Right forelimb (tissue), 1 donor: ENCODE results near the gene PRUNE2.

Experiments
- DNase-seq: peaks from one replicate; pipeline ENCODE4 v3.0.0-alpha.2; 2018

Gene PRUNE2

GRCh38 chr9:76651119-76651705 is 254.7 kb downstream of the PRUNE2 start:
- no peak for DNase-seq

- DNase-seq = no peak
These were observed 255.2 kb downstream of the PRUNE2 start for GRCh38 chr9:76650692-76651091.

GRCh38 chr9:76649894-76650293 is 256.0 kb downstream of the PRUNE2 start:
- DNase-seq = no peak

- no peak for DNase-seq
These were observed 259.7 kb downstream of the PRUNE2 start for GRCh38 chr9:76646249-76646648.

DNA sequence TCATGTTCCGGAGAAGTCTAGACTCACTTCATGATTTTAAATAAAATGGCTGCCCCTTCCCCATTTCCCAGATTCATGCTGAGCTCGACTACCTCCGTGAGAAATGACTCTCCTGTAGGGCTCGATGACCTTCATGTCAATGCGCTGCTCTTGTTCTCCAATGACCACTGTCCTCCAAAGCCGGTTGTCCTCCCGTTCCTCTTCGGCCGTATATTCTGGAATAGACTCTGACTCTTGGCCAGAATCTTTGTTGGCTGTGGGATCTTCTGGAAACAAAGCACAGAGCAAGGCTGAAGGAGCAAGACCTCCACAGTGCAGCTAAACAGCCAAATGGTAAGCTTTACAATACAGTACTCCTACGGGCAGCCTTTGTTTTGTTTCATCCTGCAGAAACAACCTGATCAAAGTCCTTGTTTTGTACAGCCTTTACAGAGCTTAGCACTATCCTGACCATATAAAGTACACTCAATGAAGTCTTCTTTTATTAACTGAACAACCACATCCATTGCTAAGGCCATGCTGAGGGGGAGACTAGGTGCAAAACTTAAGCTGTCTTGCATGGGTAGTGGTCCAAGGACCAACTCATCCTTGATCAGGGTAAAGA is 261.2 kb downstream of the PRUNE2 start:
- DNase-seq = no peak

- DNase-seq = no peak
These were observed 261.7 kb downstream of the PRUNE2 start for GRCh38 chr9:76644171-76644570.

DNA sequence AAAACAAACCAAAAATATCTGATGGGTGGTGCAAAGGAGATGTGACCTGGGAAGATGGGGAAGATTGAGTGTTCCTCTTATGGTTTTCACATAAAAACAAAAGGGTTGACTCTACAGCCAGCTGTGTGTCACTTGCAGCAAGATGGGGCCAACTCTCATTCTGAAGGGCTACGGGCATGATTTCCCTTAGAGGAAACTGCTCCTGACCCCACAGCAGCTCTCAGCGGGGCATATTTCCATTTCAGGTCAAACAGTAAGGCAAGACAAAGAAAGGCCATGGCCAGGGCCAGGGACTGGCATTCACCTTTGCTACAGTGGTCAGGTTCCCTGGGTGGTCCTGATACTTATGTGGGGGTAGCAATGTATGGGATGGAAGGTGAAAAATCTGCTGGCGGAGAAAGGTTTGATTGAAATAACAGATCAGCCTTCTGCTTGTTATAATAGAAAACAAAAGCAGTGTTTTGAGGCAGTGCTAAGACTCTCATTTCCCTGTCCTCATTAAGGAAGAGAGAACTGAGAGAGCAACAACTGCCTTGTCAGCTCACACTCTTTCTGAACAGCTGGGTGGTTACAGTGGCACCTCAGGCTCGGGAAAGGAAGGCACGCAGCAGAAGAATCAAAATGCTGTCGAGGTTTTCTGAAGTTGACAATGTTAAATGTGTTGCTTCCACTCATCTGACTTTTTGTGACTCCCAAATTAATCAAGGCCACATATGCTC is 262.4 kb downstream of the PRUNE2 start:
- DNase-seq = no peak

DNA sequence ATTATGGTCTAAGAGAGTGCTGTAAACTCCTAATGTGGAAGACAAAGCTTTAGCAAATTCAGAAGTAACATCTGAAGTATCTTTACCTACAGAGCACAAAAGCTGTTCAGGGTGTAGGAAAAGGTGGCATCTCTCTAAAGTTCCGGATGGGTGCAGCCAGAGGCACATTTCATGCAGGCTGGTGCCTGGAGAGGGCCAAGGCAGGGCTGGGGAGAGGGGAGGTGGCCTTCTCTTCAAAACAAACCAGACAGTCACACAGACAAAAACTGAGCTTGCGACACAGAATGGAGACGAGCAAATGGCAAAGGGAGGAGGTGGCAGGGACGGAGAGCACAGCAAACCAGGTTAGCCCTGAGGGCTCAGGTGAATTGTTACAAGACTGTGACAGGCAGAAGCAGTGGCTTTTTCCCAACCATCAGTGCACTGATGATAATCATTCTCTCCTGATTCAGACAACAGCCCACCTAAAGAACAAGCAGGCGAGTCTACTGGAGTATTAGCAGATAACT is 263.2 kb downstream of the PRUNE2 start:
- DNase-seq = no peak

DNA sequence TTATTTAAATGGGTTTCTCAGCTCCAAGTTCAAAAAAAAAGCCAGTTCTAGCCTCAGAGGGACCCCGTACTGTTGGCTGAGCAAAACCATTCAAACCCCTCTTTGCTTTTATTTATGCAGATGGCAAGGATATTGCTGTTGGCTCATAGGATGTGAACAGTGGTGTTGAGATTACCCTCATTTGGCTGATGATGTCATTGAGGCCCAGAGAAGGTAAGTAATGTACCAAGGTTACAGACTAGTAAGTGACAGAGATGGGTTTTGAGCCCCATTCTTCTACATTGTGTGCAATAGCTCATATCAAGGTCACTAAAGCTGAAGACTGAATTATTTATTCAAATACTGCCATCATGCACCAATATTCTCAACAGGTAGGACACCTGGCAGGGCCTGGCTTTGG is 263.8 kb downstream of the PRUNE2 start:
- DNase-seq = no peak

DNA sequence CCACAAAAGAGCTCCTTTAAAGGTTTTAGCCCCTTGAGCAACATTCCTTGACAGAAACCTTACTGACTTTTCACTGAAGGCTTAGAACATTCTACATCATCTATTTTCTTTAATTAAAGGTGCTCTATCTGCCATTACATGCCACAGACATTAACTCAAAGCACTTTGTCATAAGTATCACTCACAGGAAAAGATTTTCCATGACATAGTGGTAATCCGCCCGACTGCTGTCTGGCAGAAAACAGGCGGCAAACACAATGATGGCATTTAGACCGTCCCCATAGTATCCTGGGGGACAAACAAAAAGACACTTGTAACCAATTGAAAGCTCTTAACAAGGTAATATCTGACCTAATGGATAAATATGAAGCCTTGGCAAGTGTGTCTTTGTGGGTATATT is 267.9 kb downstream of the PRUNE2 start:
- DNase-seq = no peak

GRCh38 chr9:76637416-76637815 is 268.5 kb downstream of the PRUNE2 start:
- DNase-seq = no peak

- DNase-seq = no peak
These were observed 271.4 kb downstream of the PRUNE2 start for GRCh38 chr9:76634356-76635054.

DNA sequence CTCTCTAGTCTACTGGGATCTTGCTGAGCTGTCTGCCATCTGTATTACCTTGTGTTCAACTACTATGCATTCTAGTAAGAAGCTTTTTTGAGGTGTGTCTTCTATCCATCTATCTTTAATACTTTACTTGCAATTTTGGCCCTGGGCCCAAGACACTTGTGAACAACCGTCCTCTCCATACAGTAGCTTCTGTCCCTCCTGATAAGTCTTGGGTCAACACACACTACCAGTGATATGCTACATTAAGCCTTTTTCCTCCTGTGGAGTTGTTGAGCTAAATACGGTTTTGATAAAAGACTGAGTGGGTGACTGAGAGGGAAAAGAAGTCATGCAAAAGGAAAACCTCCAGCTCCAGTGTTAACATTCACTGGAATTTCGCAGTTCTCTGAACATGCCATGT is 275.0 kb downstream of the PRUNE2 start:
- DNase-seq = no peak

DNA sequence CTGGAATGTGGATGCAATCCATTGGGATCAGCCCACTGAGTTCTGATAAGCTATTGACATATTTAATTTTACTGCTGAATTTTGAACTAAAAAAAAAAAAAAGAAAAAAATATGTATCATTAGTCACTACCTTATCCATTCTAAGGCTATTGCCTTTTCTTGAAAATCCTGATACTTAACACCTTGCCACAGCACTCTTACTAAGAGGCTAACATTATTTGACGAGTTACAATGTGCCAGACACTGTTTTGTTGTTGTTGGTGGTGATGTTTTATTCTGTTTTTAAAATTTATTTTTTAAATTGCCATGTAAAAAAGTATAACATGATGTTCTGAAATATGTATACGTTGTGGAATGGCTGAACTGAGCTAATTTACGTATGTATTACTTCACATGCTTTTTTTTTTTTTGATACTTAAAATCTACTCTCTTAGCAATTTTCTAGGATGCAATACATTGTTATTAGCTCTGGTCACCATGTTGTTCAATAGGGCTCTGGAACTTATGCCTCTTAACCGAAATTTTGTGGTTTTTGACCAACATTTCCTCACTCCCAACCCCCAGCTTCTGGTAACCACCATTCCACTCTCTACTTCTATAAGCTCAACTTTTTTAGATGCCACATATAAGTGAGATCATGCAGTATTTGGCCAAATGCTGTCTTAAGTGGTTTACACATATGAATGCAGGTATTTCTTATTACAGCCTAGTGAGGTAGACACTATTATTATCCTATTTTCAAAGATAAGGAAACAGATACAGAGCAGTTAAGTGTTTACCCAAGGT is 276.5 kb downstream of the PRUNE2 start:
- DNase-seq = no peak

GRCh38 chr9:76628155-76628554 is 277.8 kb downstream of the PRUNE2 start:
- no peak for DNase-seq

- no peak for DNase-seq
These were observed 278.9 kb downstream of the PRUNE2 start for GRCh38 chr9:76626980-76627379.

- no peak for DNase-seq
These were observed 279.8 kb downstream of the PRUNE2 start for GRCh38 chr9:76626141-76626540.

DNA sequence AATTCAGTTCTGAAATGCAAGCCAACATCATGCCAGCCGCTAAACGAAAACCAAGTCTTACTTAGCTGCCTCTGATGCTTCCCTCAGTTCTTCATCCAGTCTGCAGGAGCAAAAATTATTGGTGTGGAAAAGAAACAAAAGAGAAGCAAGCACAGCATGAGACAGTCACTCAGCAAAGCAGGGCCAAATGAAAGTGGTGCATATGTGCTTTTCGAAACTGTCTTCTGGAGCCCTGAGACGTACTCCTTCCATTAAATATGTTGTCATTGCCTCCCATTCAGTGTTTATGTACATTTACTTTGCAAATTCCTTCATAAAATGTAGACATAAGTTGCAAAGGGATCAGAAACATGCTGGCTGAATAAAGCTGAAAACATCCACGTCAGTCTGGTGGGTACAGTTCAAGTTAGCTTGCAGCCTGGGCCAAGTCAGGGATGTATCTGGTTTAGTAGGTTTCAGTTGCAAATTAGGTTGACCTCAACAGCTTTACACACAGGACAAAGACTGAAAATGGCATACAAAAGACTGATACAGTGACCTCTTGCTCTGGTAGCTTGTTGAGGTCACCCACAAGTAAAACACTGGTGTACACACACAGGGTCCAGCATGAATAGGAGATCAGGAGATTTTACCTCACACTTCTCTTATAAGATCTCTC is 281.4 kb downstream of the PRUNE2 start:
- DNase-seq = no peak

GRCh38 chr9:76620996-76621395 is 284.9 kb downstream of the PRUNE2 start:
- DNase-seq = no peak

DNA sequence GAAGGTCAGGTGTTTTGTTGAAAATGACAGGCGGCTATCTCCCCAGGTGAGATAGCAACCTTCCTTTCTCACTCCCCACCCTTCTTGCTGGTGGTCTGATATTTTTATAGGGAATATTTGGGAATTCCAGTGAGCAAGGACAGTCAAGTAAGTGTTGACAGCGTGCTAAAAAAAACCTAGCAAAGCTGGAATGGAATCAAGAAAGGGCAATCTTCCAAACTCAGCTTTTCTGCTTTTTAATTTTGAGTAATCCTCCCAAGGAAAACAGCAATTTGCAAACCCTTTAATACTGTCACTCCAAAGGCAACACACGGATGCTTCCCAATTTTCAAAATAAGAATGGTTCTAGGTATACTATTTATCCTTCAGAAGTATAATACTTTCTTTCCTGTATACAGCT is 285.3 kb downstream of the PRUNE2 start:
- no peak for DNase-seq

- no peak for DNase-seq
These were observed 286.3 kb downstream of the PRUNE2 start for GRCh38 chr9:76619640-76620039.

GRCh38 chr9:76619197-76619596 is 286.7 kb downstream of the PRUNE2 start:
- no peak for DNase-seq
